OCI-LY3 (cell line): Measurements from ENCODE around the gene PTPRQ.

Experiments
- EZH2phosphoT487 ChIP-seq: fragments of 200-600 bp; shearing (Covaris generic); IDR thresholded peaks from 2 replicates; pipeline ENCODE4 v1.6.1; 2018; ENCODE audit warnings: antibody characterized with exemption, mixed run types, low read depth
- TF ChIP-seq, protein P1 (sequence below): fragments of 200-600, 300-600 bp; sonication (generic); IDR thresholded peaks from 2 replicates; pipeline ENCODE4 v1.5.1; 2014; ENCODE audit warnings: antibody characterized with exemption, low read length, low read depth

DNA sequence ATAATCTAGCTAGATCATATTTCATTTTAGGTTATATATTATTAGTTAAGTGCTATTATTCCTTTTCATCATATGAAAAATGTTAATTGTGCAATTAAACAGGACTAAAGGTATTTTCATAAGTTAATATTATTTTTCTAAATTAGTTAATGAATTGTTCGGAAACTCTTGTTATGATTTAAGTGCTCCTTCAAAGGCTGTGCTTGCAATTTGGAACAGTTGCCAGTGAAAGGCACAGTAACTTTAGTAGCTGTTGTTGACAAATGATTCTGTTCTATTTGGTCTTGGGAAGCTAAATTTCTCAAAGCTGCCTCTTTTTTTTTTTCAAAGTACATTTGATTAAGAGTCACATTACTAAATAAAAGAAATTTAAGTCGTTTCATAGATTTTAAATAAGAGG, 40.7 kb downstream of the PTPRQ start:
- TF ChIP-seq, protein P1, sequence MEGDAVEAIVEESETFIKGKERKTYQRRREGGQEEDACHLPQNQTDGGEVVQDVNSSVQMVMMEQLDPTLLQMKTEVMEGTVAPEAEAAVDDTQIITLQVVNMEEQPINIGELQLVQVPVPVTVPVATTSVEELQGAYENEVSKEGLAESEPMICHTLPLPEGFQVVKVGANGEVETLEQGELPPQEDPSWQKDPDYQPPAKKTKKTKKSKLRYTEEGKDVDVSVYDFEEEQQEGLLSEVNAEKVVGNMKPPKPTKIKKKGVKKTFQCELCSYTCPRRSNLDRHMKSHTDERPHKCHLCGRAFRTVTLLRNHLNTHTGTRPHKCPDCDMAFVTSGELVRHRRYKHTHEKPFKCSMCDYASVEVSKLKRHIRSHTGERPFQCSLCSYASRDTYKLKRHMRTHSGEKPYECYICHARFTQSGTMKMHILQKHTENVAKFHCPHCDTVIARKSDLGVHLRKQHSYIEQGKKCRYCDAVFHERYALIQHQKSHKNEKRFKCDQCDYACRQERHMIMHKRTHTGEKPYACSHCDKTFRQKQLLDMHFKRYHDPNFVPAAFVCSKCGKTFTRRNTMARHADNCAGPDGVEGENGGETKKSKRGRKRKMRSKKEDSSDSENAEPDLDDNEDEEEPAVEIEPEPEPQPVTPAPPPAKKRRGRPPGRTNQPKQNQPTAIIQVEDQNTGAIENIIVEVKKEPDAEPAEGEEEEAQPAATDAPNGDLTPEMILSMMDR: no peak
- TF ChIP-seq EZH2phosphoT487: no peak
